Measurements from ENCODE around the gene CFAP65.

CFAP65 gene

GRCh38 chr2:218985325-218986091 is 55.8 kb downstream of the CFAP65 start:
- no peak for DNase-seq (ENCODE audit: low spot score)
- in situ Hi-C loops (cut with MboI; ENCODE audit: low sequenced_read_pairs, unreplicated experiment), result loop anchor here (10.0 kb wide), 1 partner anchor 131 kb away; the partner anchor contains the start of gene WNT6
- TF ChIP-seq, protein P1, sequence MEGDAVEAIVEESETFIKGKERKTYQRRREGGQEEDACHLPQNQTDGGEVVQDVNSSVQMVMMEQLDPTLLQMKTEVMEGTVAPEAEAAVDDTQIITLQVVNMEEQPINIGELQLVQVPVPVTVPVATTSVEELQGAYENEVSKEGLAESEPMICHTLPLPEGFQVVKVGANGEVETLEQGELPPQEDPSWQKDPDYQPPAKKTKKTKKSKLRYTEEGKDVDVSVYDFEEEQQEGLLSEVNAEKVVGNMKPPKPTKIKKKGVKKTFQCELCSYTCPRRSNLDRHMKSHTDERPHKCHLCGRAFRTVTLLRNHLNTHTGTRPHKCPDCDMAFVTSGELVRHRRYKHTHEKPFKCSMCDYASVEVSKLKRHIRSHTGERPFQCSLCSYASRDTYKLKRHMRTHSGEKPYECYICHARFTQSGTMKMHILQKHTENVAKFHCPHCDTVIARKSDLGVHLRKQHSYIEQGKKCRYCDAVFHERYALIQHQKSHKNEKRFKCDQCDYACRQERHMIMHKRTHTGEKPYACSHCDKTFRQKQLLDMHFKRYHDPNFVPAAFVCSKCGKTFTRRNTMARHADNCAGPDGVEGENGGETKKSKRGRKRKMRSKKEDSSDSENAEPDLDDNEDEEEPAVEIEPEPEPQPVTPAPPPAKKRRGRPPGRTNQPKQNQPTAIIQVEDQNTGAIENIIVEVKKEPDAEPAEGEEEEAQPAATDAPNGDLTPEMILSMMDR (IDR thresholded peaks at IDR 0.05; ENCODE audit: borderline replicate concordance, control extremely low read depth, extremely low read depth, insufficient read depth, missing control alignments), result no peak

DNA sequence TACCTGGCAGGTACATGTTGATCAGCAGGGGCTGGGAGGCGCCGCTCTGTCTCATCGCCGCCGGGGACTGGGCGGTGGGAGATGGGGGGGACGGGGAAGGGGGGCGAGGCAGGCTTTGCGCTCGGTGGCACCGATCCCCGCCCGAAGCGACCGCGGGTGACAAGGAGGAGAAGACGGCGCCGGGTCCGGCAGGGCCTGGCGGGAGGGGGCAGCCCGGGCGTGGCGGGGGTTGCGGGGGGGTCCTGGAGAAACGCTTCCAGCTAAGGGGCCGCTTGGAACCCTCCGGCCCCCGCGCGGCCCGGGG is 56.3 kb downstream of the CFAP65 start, which contains the start of gene FEV:
Gene FEV (minus strand): TSS at position 164 of the 304 bp plus-strand sequence. CDS start 109 bp downstream, at position 55.
- no peak for DNase-seq (ENCODE audit: low spot score)
- TF ChIP-seq, protein P1 (IDR thresholded peaks at IDR 0.05; ENCODE audit: borderline replicate concordance, control extremely low read depth, extremely low read depth, insufficient read depth, missing control alignments), result no peak
- in situ Hi-C loops (cut with MboI; ENCODE audit: low sequenced_read_pairs, unreplicated experiment), result loop anchor here (10.0 kb wide), 1 partner anchor 130 kb away; the partner anchor contains the start of gene WNT6

- in situ Hi-C loops (cut with MboI; ENCODE audit: low sequenced_read_pairs, unreplicated experiment), result loop anchor here (10.0 kb wide), 1 partner anchor 130 kb away; the partner anchor contains the start of gene WNT6
- TF ChIP-seq, protein P1 (IDR thresholded peaks at IDR 0.05; ENCODE audit: borderline replicate concordance, control extremely low read depth, extremely low read depth, insufficient read depth, missing control alignments), result no peak
- DNase-seq (ENCODE audit: low spot score), result peak; percentile 45
Observed at GRCh38 chr2:218984239-218985020, 56.9 kb downstream of the CFAP65 start.

GRCh38 chr2:218983934-218984238 is 57.4 kb downstream of the CFAP65 start:
- TF ChIP-seq, protein P1 (IDR thresholded peaks at IDR 0.05; ENCODE audit: borderline replicate concordance, control extremely low read depth, extremely low read depth, insufficient read depth, missing control alignments), result no peak
- DNase-seq (ENCODE audit: low spot score), result no peak
- in situ Hi-C loops (cut with MboI; ENCODE audit: low sequenced_read_pairs, unreplicated experiment), result loop anchor here (10.0 kb wide), 1 partner anchor 129 kb away; the partner anchor contains the start of gene WNT6

DNA sequence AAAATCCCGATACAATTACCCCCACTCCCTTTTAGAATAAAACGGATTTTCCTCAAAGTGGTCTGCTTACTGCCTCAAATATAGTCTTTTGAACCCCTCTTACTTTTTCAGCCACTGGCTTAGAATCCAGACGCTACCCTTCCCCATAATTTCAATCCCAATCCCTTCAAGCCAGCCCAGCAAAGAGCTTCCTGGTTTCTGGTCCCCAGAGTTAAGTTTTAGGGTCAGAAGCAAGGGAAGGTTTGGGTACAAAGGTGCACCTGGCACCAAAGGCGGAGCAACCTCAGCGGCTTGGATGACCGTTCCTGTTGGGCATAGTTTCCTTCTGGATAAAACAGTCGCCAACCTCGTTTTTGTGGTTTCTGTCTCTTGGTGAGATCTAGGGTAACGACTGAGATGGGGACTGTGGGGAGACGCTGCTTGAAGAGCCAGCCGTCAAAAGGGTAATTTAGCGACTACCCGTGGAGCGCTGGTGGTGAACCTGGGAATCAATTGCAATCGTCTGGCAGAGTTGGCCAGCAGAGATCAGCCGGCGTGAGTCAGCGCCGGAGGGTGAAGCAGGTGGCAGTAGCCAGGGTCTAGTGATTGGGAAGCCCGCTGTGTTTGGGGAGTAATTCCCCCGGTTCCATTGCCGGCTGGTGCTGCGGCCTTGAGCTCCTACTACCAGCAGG is 57.9 kb downstream of the CFAP65 start:
- peak; percentile 36 for DNase-seq (ENCODE audit: low spot score)
- in situ Hi-C loops (cut with MboI; ENCODE audit: low sequenced_read_pairs, unreplicated experiment), result loop anchor here (10.0 kb wide), 1 partner anchor 129 kb away; the partner anchor contains the start of gene WNT6
- TF ChIP-seq, protein P1 (IDR thresholded peaks at IDR 0.05; ENCODE audit: borderline replicate concordance, control extremely low read depth, extremely low read depth, insufficient read depth, missing control alignments), result no peak

Measured in GM13976 (cell line).